IPS-18a (cell line): ENCODE measurements around the gene HOXB1.
"Not testable (repeated sequence)": the region's sequence is repeated elsewhere in the genome, so short reads cannot be mapped to it uniquely, and the experiment has no call there.

Source experiments
- H3K27ac ChIP-seq: one replicate; pipeline ENCODE4 v1.5.1; 2013; ENCODE audit warnings: low read length
- H3K27me3 ChIP-seq: one replicate; pipeline ENCODE4 v1.6.1; 2013; ENCODE audit warnings: mild to moderate bottlenecking, low read length; ENCODE audit not compliant: control insufficient read depth, insufficient read depth
- H3K36me3 ChIP-seq: one replicate; pipeline ENCODE4 v1.6.1; 2013; ENCODE audit warnings: low read depth, low read length; ENCODE audit not compliant: control insufficient read depth
- H3K4me1 ChIP-seq: one replicate; pipeline ENCODE4 v1.6.1; 2013; ENCODE audit warnings: low read depth, low read length; ENCODE audit not compliant: control insufficient read depth
- H3K4me3 ChIP-seq: one replicate; pipeline ENCODE4 v1.5.1; 2013; ENCODE audit warnings: low read length
- H3K9ac ChIP-seq: one replicate; pipeline ENCODE4 v1.6.1; 2013; ENCODE audit warnings: mild to moderate bottlenecking, low read length, moderate library complexity
- H3K9me3 ChIP-seq: one replicate; pipeline ENCODE4 v1.6.1; 2013; ENCODE audit warnings: low read depth, low read length; ENCODE audit not compliant: control insufficient read depth

The HOXB1 gene

GRCh38 chr17:48515925-48516900 lies 14.6 kb downstream of the HOXB1 start:
- no peak overlapping the region for H3K27ac ChIP-seq
- H3K9me3 ChIP-seq, result no peaks in the 10 kb centered on the region
- peaks cover 8% of the 10 kb centered on the region for H3K4me1 ChIP-seq
- no peak overlapping the region for H3K4me3 ChIP-seq
- peaks cover 47% of the 10 kb centered on the region for H3K27me3 ChIP-seq
- no peaks in the 10 kb centered on the region for H3K36me3 ChIP-seq
- no peak overlapping the region for H3K9ac ChIP-seq

DNA sequence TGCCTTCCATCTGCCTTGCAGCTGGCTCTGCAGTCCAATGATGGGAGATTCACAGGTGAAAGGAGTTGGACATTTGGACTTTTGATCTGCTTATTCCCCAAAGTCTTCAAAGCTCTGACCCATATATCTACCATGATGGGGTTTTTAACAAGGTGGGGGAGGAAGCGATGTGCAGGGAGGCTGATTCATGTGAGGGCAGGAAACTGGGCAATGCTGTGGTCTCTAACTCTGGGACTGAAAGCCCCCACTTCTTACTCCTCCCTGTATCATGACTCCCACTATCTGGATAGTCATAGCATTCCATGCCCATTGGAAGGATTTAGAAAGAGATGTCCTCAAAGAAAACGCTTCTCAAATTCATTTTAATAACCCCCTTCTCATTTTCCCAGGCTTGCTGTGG lies 16.3 kb downstream of the HOXB1 start:
- Histone ChIP-seq H3K4me3 (no peak overlapping the region), H3K9ac (no peak overlapping the region), H3K27ac (no peak overlapping the region), H3K36me3 (no peaks in the 10 kb centered on the region), H3K27me3 (peaks cover 38% of the 10 kb centered on the region), H3K4me1 (peaks cover 4% of the 10 kb centered on the region), H3K9me3 (no peaks in the 10 kb centered on the region)

GRCh38 chr17:48513666-48514455 lies 16.9 kb downstream of the HOXB1 start:
- Histone ChIP-seq H3K27me3 (peaks cover 36% of the 10 kb centered on the region), H3K9ac (no peak overlapping the region), H3K27ac (no peak overlapping the region), H3K4me3 (no peak overlapping the region), H3K4me1 (peaks cover 4% of the 10 kb centered on the region), H3K9me3 (no peaks in the 10 kb centered on the region), H3K36me3 (no peaks in the 10 kb centered on the region)

DNA sequence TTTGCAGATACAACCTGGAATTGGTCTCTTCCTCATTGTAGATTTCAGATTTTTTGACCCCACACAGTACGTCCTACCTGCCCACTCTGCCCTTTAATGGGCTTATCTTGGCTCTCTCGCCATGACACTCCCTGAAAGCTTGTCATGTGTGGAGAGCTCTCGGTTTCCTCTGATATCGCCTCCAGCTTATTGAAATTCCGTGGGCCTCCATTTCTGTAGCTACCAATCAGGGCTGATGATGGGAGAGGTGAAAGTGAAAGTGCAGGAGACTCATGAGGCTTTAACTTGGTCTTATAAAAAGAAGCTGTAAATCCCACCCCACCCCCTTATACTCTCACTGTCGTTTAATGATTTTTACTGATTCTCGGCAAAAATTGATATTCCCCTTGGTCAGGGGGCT lies 17.7 kb downstream of the HOXB1 start:
- Histone ChIP-seq H3K9ac (no peak overlapping the region), H3K27ac (no peak overlapping the region), H3K27me3 (peaks cover 33% of the 10 kb centered on the region), H3K4me1 (peaks cover 4% of the 10 kb centered on the region), H3K4me3 (no peak overlapping the region), H3K36me3 (no peaks in the 10 kb centered on the region), H3K9me3 (no peaks in the 10 kb centered on the region)

DNA sequence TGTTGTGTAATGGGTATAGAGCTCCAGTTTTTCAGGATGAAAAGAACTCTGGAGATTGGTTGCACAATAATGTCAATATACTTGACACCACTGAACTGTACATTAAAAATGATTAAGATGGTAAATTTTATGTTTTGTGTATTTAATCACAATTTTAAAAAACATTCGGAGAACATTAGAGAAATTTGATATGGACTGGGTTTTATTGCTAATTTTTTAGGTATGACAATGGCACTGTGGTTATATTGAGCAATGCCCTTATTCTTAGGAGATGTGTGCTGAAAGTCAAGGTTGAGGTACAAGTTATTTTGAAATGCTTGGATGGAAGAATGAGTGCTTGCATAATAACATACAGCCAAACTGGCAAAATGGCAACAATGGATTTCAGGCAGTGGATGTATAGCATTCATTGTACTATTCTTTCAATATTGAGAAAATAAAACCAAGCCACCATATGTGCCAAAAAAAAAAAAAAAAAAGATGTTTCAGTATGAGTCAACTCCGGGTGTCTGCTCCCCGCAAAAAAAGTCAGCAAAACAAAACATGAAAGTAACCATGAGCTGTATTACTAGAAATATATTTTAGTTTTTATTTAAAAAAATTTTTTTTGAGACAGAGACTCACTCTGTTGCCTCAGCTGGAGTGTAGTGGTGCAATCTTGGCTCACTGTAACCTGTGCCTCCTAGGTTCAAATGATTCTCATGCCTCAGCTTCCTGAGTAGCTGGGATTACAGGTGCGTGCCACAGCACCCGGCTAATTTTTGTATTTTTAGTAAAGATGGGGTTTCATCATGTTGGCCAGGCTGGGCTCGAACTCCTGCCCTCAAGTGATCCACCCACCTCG lies 19.8 kb downstream of the HOXB1 start:
- H3K4me1 ChIP-seq, result no peaks in the 10 kb centered on the region
- H3K27me3 ChIP-seq, result peaks cover 26% of the 10 kb centered on the region
- H3K9me3 ChIP-seq, result no peaks in the 10 kb centered on the region
- no peak overlapping the region for H3K9ac ChIP-seq
- H3K27ac ChIP-seq, result no peak overlapping the region
- H3K36me3 ChIP-seq, result no peaks in the 10 kb centered on the region
- no peak overlapping the region for H3K4me3 ChIP-seq

DNA sequence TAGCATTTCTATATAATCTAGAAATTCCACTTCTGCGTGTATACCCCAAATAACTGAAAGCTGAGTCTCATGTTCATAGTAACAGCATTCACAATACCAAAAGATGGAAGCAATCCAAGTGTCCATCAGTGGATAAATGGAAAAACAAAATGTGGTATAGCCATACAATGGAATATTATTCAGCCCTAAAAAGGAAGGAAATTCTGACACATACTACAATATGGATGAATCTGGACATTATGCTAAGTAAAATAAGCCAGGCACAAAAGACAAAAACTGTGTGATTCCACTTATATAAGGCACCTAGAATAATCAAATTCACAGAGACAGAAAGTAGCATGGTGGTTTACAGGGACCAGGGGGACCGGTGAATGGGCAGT lies 20.4 kb downstream of the HOXB1 start:
- Histone ChIP-seq H3K9ac (no peak overlapping the region), H3K27me3 (peaks cover 26% of the 10 kb centered on the region), H3K27ac (no peak overlapping the region), H3K4me1 (no peaks in the 10 kb centered on the region), H3K9me3 (no peaks in the 10 kb centered on the region), H3K4me3 (no peak overlapping the region), H3K36me3 (no peaks in the 10 kb centered on the region)

DNA sequence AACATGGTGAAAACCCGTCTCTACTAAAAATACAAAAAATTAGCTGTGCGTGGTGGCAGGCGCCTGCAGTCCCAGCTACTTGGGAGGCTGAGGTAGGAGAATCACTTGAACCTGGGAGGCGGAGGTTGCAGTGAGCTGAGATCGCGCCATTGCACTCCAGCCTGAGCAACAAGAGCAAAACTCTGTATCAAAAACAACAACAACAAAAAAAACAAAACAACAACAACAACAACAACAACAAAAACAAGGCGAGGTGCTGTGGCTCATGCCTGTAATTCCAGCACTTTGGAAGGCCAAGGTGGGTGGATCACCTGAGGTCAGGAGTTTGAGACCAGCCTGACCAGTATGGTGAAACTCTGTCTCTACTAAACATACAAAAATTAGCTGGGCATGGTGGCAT lies 21.1 kb downstream of the HOXB1 start:
- not testable (repeated sequence) for H3K36me3 ChIP-seq, H3K27ac ChIP-seq, H3K4me1 ChIP-seq, H3K4me3 ChIP-seq, H3K9me3 ChIP-seq, H3K9ac ChIP-seq
- H3K27me3 ChIP-seq, result peaks cover 20% of the 10 kb centered on the region

GRCh38 chr17:48506246-48506645 lies 24.6 kb downstream of the HOXB1 start:
- Histone ChIP-seq H3K9ac (no peak overlapping the region), H3K27ac (no peak overlapping the region), H3K9me3 (no peaks in the 10 kb centered on the region), H3K36me3 (no peaks in the 10 kb centered on the region), H3K4me3 (no peak overlapping the region), H3K4me1 (peaks cover 8% of the 10 kb centered on the region), H3K27me3 (peaks cover 32% of the 10 kb centered on the region)

DNA sequence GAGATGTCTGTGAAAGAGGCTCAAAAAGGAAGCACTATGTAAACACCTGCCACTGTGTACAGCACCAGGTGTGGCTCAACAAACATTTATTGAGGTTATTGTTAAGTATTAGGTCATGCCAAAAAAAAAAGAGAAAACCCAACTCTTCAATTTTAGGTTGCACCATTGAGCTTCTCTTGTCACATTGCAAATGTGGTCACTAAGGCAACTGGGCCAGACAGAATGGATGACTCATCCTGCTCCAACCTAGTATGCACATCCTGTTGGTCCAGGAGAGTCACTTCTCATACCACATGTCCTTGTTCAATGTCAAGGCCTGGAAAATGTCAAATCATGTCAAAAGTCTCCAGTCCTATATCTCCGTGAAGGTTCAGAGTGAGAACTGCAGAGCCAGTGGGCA lies 25.0 kb downstream of the HOXB1 start:
- Histone ChIP-seq H3K9me3 (no peaks in the 10 kb centered on the region), H3K4me3 (no peak overlapping the region), H3K27me3 (peaks cover 36% of the 10 kb centered on the region), H3K36me3 (no peaks in the 10 kb centered on the region), H3K27ac (no peak overlapping the region), H3K4me1 (peaks cover 8% of the 10 kb centered on the region), H3K9ac (no peak overlapping the region)

GRCh38 chr17:48504953-48505352 lies 25.9 kb downstream of the HOXB1 start:
- Histone ChIP-seq H3K27ac (no peak overlapping the region), H3K9ac (no peak overlapping the region), H3K36me3 (no peaks in the 10 kb centered on the region), H3K27me3 (peaks cover 45% of the 10 kb centered on the region), H3K4me1 (peaks cover 8% of the 10 kb centered on the region), H3K9me3 (no peaks in the 10 kb centered on the region), H3K4me3 (no peak overlapping the region)

DNA sequence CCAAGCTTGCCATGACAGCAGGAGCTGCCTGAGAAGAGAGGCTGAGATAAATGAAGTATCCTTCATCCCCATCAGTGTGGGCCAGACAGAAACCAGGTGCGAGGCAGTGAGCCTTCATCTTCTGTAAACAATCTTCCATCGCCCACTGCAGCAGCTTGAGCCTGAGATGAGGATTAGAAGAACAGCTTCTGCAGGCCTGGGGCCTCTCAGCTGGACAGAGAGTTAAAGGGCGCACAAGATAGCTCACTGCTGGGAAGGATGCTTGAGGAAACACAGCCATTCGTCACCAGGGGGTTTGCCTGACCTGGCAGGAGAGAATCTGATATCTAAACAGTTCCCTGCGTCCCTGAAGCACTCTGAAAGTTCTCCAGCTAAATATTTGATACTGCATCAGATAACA lies 27.1 kb downstream of the HOXB1 start:
- no peak overlapping the region for H3K4me3 ChIP-seq
- H3K4me1 ChIP-seq, result peaks cover 8% of the 10 kb centered on the region
- H3K9ac ChIP-seq, result no peak overlapping the region
- no peak overlapping the region for H3K27ac ChIP-seq
- H3K27me3 ChIP-seq, result peaks cover 57% of the 10 kb centered on the region
- H3K36me3 ChIP-seq, result no peaks in the 10 kb centered on the region
- no peaks in the 10 kb centered on the region for H3K9me3 ChIP-seq
